AG20443 (cell line): ENCODE data around the gene NOTUM.
"Not testable (repeated sequence)": the region's sequence is repeated elsewhere in the genome, so short reads cannot be mapped to it uniquely, and the experiment has no call there.

Experiments used
- DNase-seq: peaks from one replicate; pipeline ENCODE4 v3.0.0; 2012; ENCODE audit warnings: low spot score, mixed read lengths

Gene NOTUM

DNA sequence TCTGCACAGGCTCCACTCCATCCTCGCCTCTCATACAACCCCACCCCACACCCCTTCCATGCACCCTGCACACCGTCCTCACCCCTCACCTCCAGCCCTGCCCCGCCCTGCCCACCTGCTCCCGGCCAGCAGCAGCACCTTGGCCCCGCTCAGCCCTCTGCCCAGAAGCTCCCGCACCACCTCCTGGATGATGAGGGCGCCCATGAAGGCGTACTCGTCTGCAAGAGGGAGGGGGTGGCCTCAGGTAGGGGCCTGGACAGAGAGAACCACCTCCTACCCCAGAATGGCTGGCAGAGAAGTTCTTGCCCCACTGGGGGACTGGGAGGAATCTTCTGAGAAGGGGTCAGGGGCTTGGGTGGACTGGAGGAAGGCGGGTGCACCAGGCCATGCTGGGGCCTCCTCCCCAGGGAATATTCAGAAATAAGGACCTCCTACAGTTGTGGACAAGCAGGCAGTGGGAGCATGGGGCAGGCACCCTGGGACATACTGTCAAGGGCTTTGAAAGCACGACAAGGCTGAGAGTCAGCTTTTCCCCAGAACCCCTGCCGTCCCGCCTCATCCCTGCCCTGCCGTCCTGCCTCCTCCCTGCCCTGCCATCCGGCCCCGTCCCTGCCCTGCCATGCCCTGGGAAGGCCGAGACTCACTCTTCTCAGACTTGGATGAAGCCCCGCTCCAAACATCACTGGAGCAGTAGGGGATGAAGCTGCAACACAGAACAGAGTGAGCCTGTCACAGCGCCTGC is 3.1 kb downstream of the NOTUM start:
- no peak for DNase-seq

DNA sequence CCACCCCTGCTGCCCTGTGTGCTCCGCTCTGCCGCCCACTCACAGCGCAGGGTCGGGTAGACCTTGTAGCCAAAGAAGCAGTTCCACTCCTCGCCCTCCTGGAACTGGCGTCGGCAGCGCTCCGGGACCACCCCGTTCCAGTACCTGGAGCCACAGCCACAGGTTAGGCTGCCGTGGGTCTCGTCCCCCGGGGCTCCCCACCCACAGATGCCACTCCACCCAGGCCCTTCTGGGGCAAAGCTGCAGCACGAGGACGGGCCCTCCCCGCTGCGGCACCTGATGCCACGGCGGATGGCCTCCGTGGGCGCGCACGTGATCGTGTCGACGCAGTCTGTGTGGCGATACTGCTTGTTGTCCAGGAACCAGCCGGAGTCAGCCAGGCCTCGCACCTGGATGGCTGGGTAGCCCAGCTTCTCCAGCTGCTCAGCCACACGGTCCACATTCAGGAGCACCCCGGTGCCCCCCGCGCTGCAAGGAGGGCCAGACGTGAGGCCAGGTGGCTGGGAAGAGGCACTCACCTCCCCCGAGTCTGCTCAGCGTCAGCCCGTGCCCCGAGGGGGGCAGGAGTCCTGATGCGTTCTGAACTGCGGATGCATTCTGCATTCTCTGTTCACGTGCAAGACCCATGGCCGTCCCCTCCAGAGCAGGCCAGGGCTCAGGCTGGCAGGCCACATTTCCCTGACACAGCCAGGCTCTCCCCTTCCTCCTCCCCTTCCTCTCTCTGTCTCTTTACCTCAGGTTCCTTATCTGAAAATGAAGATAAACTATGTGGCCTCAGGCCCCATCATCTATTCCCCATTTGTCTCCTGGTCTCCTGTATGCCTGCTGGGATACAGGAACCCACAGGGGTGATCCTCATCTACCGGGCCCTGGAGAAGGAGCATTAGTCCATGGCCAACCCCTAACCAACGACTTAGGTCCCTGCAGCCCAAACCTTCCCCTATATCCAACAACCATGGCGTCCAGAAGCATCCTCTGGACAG is 4.1 kb downstream of the NOTUM start:
- DNase-seq, result no peak

DNA sequence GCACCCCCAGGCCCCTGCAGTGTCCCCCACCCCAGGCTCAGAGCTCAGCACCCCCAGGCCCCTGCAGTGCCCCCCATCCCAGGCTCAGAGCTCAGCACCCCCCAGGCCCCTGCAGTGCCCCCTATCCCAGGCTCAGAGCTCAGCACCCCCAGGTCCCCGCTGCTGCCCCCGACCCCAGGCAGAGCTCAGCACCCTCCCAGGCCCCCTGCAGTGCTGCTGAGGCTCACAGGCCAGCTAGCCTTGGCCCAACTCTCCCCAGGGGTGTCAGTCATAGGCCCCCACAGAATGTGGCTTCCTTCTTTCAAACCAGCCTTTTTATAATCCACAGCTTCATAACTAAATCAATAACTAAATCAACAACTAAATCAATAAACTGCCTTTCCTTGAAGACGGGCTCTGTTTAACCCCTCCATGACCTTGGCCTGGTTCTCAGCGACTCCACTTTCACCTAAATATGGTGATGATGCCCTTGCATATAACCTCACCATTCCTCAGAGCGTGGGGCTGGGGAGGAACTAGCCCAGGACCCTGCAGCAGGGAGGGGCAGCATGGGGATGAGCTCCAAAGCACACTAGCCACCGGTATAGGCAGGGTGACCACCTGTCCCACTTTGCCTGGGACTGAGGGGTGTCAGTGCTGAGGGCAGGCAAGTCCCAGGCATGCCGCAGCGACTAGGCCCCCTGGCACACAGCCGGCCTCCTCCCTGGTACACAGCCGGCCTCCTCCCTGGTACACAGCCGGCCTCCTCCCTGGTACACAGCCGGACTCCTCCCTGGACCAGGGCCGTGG is 5.0 kb downstream of the NOTUM start:
- DNase-seq, result no peak

DNA sequence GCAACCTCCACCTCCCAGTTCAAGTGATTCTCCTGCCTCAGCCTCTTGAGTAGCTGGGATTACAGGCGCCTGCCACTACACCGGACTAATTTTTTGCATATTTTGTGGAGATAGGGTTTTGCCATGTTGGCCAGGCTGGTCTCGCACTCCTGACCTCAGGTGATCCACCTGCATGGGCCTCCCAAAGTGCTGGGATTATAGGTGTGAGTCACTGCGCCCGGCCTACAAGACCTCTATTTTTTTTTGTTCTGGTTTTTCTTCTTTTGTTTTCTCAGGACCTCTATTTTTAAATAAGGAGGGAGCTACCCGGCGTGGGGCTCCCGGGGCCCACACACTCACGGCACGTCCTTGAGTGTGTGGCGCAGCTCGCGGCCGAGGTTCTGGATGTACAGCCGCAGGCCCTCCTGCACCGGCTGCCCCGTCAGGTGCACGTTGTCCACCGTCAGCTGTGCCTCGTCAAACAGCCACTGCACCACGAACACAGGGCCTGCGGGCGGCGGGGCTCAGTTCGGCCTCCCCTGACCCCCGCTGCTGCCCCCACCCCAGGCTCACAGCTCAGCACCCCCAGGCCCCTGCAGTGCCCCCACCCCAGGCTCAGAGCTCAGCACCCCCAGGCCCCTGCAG is 5.8 kb downstream of the NOTUM start:
- no peak for DNase-seq

DNA sequence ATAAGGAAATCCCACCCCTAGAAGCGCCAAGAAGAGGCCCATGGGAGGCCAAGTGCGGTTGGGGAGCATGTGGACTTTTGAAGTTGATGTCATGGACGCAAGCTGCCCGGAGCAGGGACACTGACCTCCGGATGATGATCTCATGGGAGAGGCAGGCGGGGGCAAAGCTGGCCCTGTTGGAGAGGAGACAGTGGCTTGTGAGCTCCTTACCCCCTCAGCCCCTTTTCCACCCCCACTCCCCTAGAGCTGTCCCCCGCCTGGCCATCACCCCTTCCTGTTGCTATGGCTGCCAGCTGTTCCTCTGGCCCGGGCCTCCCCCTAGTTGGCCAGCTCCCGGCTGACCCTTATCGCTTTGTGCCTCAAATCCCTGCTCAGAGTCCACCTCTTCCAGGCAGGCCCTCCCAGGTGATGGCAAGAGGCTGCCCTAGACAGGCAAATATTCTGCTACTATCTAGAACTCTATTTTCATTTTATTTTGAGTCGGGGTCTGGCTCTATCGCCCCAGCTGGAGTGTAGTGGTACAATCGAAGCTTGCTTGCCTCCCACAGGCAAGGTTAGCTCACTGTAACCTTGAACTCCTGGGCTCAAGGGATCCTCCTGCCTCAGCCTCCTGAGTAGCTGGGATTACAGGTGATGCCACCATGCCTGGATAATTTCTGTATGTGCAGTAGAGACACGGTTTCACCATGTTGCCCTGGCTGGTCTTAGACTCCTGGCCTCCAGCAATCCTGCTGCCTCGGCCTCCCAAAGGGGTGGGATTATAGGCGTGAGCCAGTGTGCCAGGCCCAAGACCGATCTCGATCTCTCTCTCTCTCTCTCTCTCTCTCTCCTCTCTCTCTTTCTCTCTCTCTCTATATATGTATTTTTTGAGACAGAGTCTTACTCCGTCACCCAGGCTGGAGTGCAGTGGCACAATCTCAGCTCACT is 6.6 kb downstream of the NOTUM start:
- no peak for DNase-seq

DNA sequence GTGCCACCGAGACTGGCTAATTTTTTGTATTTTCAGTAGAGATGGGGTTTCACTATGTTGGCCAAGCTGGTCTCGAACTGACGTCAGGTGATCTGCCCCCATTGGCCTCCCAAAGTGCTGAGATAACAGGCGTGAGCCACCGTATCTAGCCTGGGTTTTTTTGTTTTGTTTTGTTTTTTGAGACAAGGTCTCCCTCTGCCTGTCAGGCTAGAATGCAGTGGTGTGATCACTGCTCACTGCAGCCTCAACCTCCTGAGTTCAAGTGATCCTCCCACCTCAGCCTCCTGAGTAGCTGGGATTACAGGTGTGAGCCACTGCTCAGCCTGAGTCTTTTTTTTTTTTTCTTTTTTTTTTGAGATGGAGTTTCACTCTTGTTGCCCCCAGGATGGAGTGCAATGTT is 7.5 kb downstream of the NOTUM start:
- not testable (repeated sequence) for DNase-seq

DNA sequence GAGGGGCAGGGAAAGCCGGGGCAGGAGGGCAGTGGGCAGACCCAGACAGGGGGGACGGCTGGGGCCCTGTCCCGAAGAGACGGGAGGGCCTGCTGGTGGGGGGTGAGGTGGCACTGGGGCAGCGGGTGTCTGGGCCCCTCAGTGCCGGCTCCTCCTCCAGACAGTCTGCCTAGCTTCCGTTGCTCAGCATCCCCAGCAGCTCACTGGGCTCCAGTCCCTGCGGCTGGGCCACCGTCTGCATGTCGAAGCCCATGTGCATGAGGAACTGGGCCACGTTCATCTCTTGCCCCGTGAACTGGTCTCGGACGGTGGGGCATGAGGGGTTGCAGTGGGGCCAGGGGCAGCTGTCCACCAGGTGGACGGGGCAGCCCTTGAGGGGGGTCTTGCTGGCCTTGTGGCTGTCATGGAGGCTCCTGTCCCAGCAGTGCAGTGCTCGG is 8.2 kb downstream of the NOTUM start:
- no peak for DNase-seq

DNA sequence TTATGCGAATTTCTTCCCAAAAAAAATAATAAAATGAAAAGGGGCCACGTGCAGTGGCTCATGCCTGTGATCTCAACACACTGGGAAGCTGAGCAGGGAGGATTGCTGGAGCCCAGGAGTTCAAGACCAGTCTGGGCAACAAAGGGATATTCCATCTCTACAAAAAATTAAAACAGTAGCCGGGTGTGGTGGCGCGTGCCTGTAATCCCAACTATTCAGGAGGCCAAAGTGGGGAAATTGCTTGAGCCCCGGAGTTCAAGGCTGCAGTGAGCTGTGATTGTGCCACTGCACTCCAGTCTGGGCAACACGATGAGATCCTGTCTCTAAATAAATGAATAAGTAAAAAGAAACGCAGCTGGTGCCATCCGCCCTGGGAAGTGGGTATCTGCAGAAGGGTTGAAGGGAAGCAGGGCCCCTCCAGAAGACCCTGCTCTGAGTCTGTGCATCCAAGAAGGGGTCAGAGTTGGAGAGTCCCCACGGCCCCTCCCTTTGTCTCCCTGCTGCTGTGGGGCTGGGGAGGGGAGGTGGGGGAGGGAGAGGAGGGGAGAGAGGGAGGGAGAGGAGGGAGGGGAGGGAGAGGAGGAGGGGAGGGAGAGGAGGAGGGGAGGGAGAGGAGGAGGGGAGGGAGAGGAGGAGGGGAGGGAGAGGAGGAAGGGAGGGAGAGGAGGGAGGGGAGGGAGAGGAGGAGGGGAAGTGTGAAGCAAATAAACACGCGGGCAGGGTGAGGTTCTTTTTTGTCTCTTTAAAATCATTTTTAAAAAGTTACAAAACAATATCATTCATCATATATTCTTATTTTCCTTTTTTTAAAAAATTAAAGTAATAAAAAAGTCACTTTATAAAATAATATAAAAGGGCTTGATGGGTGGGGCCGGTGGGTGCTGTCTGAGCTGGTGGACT is 9.0 kb downstream of the NOTUM start:
- DNase-seq, result no peak

DNA sequence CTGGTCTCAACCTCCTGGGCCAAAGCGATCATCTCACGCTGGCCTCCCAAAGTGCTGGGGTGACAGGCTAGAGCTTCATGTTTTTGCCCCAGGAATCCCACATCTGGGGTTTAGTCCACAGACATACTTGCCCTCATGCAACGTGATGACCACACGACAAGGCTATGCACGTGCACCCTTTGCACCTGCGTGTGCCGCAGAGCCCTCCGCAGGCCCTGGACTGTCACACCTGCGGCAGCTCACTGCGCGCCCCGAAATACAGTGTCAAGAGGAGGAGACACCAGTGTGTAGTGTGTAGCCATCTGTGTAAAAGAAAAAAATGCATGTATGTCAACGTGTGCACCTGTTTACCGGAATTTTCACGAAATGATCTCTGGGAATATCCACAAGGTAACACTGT is 10.5 kb downstream of the NOTUM start:
- DNase-seq, result no peak

DNA sequence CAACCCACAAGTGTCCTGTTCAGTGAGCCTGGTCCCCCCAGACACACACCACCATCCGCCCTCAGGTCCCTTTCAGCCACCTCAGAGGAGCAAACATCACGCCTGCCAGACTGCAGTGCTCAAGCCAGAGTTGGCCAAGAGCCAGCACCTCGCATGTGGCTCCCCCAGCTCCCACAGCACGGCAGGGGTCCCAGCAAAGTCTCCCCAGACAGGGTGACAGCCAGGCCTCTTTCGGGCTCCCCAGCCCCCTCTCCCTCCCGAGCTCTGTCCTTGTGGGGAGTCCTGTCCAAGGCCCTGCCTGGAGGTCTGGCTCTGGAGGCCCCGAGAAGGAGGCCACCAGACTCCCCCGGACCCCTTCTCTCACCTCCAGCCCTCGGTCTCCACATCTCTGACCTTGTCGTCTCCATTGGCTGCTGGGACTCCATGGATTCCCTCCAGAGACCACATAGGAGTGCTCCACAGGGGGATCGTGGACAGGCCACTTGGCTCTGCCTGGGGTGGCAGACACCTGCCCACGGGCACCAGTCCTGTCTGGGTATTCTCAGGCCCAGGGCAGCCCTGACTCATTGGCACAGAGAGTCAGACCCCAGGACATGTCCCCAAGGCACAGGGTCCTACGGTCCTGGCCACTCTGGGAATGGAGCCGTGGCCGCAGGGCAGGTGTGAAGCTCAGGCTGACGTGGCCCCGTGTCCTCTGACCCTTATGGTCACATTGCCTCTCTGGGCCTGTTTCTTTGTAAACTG is 12.2 kb downstream of the NOTUM start:
- DNase-seq, result no peak

DNA sequence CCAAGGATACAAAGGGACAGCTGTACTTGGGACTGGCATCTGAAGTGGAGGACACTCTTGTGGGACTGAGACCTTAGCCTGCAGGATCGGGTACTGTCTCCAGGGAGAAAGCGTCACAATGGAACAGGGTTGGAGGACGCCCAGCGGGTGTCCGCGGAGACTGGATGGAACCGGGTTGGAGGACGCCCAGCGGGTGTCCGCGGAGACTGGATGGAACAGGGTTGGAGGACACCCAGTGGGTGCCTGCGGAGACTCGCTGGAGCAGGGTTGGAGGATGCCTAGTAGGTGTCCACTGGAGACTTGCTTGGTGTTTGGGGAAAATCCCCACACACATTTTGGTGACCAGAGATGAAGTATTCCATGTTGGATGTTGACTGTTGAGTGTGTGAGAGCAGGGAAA is 13.8 kb downstream of the NOTUM start, which contains the start of gene MYADML2:
TSS of gene MYADML2 (minus strand) at position 45 of the 400 bp plus-strand sequence. CDS start 5,492 bp downstream, outside the sequence.
- no peak for DNase-seq

DNA sequence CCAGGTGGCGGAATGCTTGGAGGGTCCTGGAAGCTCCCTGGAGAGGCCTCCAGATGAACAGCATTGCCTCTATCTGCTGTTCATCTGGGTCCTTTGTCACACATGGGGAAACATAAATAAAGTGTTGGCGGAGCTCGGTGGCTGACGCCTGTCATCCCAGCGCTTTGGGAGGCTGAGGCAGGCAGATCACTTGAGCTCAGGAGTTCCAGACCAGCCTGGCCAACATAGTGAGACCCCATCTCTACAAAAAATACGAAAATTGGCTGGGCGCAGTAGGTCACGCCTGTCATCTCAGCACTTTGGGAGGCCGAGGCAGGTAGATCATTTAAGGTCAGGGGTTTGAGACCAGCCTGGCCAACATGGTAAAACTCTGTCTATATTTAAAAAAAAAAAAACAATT is 16.1 kb downstream of the NOTUM start:
- DNase-seq, result no peak

DNA sequence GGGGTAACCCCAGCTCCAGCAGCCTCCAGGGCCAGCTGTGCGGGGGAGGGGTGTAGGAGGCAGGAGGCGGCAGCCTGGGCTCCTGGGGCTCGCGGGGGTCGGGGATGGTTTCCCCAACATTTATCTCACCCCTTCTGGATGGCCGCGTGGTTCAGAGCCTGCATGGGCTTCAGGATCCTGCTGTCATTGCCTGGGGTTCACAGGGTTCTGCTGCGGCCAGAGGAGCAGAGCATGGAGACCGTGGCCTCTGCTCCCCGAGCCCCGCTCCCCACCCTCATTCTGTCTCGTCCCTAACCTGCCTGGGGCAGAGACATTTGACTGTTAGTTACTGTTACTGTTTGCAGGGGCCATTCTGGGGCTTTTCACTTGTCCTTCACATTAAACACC is 18.8 kb downstream of the NOTUM start:
- DNase-seq, result no peak

DNA sequence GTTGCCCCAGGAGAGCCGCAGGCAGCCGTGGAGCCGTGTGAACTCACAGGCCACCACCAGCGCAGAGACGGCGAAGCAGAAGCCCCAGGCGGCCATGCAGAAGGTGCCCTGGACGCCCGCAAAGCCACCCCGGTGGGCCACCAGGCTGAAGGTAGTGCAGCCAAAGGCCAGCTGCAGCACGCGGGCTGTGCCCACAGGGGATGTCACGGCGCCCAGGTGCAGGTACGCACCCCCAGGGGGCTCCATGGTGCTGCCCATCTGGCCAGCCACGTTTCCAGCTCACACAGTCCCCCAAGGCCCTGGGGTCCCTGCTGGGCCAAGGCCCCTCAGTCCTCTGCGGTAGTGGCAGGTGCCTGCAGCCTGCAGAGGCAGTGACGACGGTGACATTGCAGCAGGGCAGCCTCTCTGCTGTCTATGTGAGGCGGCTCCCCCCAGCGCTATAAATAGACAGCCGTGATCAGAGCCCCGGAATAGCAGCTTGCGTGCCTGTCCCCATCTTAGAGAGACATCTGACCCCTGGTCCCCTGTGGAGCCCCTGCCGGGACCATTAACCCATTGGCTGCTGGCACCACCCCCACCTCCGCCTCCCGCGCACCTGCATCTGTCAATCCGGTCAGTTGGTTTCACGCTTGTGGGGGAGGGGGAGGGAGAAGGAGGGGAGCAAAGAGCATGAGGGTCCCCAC is 19.4 kb downstream of the NOTUM start:
- DNase-seq, result no peak

DNA sequence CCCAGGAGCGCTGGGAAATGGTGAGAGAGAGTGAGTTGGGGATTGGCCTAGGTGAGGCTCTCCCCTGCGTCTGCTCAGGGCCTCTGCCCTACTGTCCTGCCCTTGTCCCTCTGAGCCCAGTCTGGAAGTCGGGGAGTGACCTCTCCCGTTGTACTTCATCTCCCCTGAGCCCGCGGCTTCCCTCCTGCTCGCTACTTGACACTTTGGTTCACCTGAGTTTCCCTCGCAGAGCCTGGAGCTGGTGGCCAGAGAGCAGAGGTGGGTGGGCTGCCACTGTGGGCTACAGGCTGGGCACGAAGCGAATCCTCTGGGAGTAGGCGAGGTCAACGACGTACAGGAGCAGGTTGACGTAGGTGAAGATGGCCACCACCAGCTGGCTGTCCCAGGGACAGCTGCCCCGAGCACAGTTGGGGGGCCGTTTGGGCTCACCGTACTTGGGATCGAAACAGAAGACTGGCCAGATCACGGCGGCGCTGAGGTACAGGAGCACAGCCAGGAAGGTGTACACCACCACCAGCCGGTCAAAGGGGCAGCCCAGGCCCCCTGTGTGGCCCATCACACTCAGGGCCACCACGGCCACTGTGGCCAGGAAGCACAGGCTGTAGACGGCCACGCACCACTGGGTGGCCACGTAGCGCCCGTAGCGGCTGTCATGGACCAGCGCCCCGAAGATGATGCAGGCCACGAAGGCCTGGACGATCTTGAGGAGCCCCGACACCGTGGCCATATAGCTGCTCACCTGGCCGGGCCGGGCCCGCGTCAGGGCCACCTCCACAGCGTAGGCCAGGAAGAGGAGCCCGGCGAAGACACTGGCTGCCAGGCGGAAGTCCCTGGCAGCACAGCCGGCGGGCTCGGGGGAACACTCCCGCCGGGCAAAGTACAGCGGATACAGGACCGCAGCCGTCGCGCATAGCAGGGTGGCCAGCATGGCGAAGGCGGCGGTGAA is 20.2 kb downstream of the NOTUM start:
- DNase-seq, result no peak

DNA sequence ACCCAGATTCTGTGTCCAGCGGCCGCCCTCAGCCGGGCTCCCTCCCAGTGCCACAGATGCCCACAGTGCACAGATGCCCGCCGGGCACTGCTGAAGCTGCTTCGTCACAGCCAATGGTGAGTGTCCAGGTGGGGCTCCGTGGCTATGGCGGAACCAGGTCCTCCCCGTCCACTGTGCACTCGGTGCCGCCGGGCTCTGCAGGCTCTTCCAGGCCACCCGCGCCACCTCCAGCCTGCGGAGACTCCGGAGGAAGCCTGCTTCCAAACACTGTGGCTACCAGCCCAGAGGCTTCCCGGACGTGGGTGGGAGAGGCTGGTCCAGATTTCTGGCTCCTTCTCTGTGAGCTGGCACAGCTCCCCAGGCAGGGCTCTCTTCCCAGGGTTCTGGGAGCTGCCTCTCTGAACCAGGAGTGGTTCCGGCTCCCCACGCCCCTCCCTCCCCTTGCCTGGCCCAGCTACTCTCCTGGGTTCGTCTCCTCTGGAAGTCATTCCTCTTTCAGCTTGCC is 21.1 kb downstream of the NOTUM start:
- DNase-seq, result peak; percentile 66

DNA sequence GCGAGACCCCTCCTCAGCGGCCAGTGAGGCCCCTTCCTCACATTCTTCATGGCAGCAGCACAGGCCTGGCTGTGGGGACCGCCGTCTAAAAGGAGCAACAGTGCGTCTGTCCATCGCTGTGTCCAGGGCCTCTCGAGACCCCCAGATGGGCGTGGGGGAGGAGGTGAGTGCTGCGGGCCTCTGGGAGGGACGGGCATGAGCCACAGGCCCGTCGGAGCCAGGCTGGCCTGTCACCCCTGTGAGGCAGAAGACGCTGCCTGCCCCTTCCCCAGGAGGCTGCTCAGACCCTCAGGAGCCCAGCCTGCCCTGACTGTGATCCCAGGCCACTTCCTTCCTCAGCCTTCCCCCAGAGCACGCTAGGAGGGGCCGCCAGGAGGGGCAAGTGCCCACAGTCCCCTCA is 21.8 kb downstream of the NOTUM start:
- no peak for DNase-seq
